ENCODE measurements around the gene CGNL1.

CGNL1 gene

GRCh38 chr15:57387564-57388076 lies 11.3 kb downstream of the CGNL1 start:
- DNase-seq (ENCODE audit: low read depth): no peak

- no peak for DNase-seq (ENCODE audit: low read depth)
Observed at GRCh38 chr15:57388464-57388863, 12.2 kb downstream of the CGNL1 start.

- DNase-seq (ENCODE audit: low read depth): no peak
Observed at GRCh38 chr15:57389991-57390390, 13.7 kb downstream of the CGNL1 start.

- DNase-seq (ENCODE audit: low read depth): no peak
Observed at GRCh38 chr15:57390583-57390982, 14.3 kb downstream of the CGNL1 start.

GRCh38 chr15:57391537-57391936 lies 15.2 kb downstream of the CGNL1 start:
- no peak for DNase-seq (ENCODE audit: low read depth)

- no peak for DNase-seq (ENCODE audit: low read depth)
Observed at GRCh38 chr15:57393061-57393460, 16.8 kb downstream of the CGNL1 start.

GRCh38 chr15:57395292-57395691 lies 19.0 kb downstream of the CGNL1 start:
- DNase-seq (ENCODE audit: low read depth): peak; percentile 55

GRCh38 chr15:57398336-57398735 lies 22.0 kb downstream of the CGNL1 start:
- no peak for DNase-seq (ENCODE audit: low read depth)

GRCh38 chr15:57401546-57401945 lies 25.2 kb downstream of the CGNL1 start:
- no peak for DNase-seq (ENCODE audit: low read depth)

GRCh38 chr15:57403017-57403416 lies 26.7 kb downstream of the CGNL1 start:
- DNase-seq (ENCODE audit: low read depth): no peak

GRCh38 chr15:57403566-57404325 lies 27.4 kb downstream of the CGNL1 start:
- no peak for DNase-seq (ENCODE audit: low read depth)

- no peak for DNase-seq (ENCODE audit: low read depth)
Observed at GRCh38 chr15:57405133-57405532, 28.8 kb downstream of the CGNL1 start.

GRCh38 chr15:57406062-57406772 lies 29.9 kb downstream of the CGNL1 start:
- peak; percentile 10 for DNase-seq (ENCODE audit: low read depth)

GRCh38 chr15:57410373-57410772 lies 34.1 kb downstream of the CGNL1 start:
- DNase-seq (ENCODE audit: low read depth): no peak

GRCh38 chr15:57411945-57412768 lies 35.9 kb downstream of the CGNL1 start:
- no peak for DNase-seq (ENCODE audit: low read depth)

- no peak for DNase-seq (ENCODE audit: low read depth)
Observed at GRCh38 chr15:57415602-57416001, 39.3 kb downstream of the CGNL1 start.

- DNase-seq (ENCODE audit: low read depth): no peak
Observed at GRCh38 chr15:57418635-57419034, 42.3 kb downstream of the CGNL1 start.

GRCh38 chr15:57419335-57419734 lies 43.0 kb downstream of the CGNL1 start:
- DNase-seq (ENCODE audit: low read depth): no peak

- DNase-seq (ENCODE audit: low read depth): no peak
Observed at GRCh38 chr15:57421110-57421509, 44.8 kb downstream of the CGNL1 start.

- DNase-seq (ENCODE audit: low read depth): no peak
Observed at GRCh38 chr15:57421551-57421950, 45.2 kb downstream of the CGNL1 start.

GRCh38 chr15:57422113-57422754 lies 45.9 kb downstream of the CGNL1 start:
- peak; percentile 42 for DNase-seq (ENCODE audit: low read depth)

- DNase-seq (ENCODE audit: low read depth): no peak
Observed at GRCh38 chr15:57423599-57424140, 47.4 kb downstream of the CGNL1 start.
